ENCODE measurements around the gene C16orf96. TPM values are rescaled to one million over a fixed set of nuclear protein-coding genes. Genes with fewer than 3 reads are reported as not detected.
A peak's percentile ranks its signal among the peaks of the same experiment; 100 is the strongest.

The C16orf96 gene
- total RNA-seq, 1 donor from 2014 or later: not detected

DNA sequence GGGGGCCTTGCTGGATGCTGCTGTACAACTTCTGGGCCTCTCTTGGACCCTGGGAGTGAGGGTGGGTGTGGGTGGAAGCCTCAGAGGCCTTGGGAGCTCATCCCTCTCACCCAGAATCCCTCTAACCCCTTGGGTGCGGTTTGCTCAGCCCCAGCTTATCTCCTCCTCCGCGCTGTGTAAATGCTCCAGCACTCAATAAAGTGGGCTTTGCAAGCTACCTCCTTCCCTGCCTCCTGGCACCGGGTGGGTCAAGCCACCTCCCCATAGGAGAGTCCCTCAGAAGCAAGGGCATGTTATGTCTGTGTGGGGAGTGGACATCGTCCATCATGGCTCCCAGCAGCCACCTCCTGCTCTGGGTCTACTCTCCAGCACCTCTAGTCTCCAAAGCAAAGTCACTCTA is 46.0 kb upstream of the C16orf96 start:
- Histone ChIP-seq H3K27me3 (no peaks in the 10 kb centered on the region), H3K9me3 (no peaks in the 10 kb centered on the region), H3K36me3 (peaks cover 51 to 60% of the 10 kb centered on the region in 2 donors), H3K27ac (no peak overlapping the region), H3K4me3 (no peak overlapping the region), H3K4me1 (peaks cover 7 to 12% of the 10 kb centered on the region in 2 donors)
- no peak for DNase-seq (ENCODE audit: low spot score in 2 of 2)
- no peak for TF ChIP-seq CTCF (IDR thresholded peaks at IDR 0.05)
- intact Hi-C loops (cut with DNase I): no loop called here

DNA sequence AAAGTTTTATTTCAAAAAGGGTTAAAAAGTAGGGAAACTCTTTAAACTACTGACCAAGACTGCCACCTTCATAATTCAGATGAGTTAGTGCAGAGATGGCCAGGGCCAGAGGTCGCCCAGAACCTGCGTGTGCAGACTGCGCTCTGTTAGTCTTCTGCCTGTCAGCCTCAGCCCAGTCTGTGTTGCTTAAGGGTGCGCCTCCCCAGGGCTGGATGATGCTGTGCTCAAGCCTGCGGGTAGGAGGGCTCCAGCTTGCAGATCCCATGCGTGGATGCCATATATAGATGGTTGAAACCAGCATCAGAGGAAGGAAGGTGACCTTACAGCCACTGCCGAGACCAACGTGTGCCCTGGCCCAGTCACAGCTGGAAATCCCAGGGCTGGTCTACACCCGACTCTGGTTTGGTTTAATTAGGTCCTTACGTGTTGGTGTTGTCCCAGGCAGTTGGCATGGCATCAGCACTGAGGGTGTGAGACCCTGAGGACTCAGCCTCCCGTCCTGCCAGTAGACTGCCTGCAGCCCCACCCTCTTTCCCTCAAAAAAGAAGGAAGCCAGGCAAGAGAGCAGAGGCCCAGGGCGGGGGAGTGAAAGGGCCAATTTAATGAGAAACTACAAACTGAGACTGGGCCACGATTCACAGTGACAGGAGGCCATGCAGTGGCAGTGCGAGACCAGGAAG is 45.3 kb upstream of the C16orf96 start:
- no peak overlapping the region for H3K4me3 ChIP-seq
- no peak overlapping the region for H3K27ac ChIP-seq
- intact Hi-C loops (cut with DNase I): no loop called here
- peaks cover 7 to 14% of the 10 kb centered on the region in 2 donors for H3K4me1 ChIP-seq
- no peaks in the 10 kb centered on the region for H3K27me3 ChIP-seq
- TF ChIP-seq CTCF (IDR thresholded peaks at IDR 0.05): no peak
- no peak for DNase-seq (ENCODE audit: low spot score in 2 of 2)
- no peaks in the 10 kb centered on the region for H3K9me3 ChIP-seq
- peaks cover 51 to 56% of the 10 kb centered on the region in 2 donors for H3K36me3 ChIP-seq

- H3K27me3 ChIP-seq: no peaks in the 10 kb centered on the region
- peaks cover 51 to 56% of the 10 kb centered on the region in 2 donors for H3K36me3 ChIP-seq
- H3K9me3 ChIP-seq: no peaks in the 10 kb centered on the region
- H3K27ac ChIP-seq: no peak overlapping the region
- peak in 2 of 3 experiments; percentile 21 to 45 for TF ChIP-seq CTCF (IDR thresholded peaks at IDR 0.05)
- intact Hi-C loops (cut with DNase I): no loop called here
- peaks cover 7 to 14% of the 10 kb centered on the region in 2 donors for H3K4me1 ChIP-seq
- no peak overlapping the region for H3K4me3 ChIP-seq
- DNase-seq (ENCODE audit: low spot score in 2 of 2): no peak
Observed at GRCh38 chr16:4511441-4512082, 44.6 kb upstream of the C16orf96 start.

- Histone ChIP-seq H3K4me3 (no peak overlapping the region), H3K36me3 (peaks cover 47 to 50% of the 10 kb centered on the region in 2 donors), H3K27me3 (no peaks in the 10 kb centered on the region), H3K9me3 (no peaks in the 10 kb centered on the region), H3K27ac (no peak overlapping the region), H3K4me1 (peaks cover 7 to 14% of the 10 kb centered on the region in 2 donors)
- DNase-seq (ENCODE audit: low spot score in 2 of 2): no peak
- intact Hi-C loops (cut with DNase I): no loop called here
- TF ChIP-seq CTCF (IDR thresholded peaks at IDR 0.05): no peak
Observed at GRCh38 chr16:4512473-4512872, 43.7 kb upstream of the C16orf96 start.

DNA sequence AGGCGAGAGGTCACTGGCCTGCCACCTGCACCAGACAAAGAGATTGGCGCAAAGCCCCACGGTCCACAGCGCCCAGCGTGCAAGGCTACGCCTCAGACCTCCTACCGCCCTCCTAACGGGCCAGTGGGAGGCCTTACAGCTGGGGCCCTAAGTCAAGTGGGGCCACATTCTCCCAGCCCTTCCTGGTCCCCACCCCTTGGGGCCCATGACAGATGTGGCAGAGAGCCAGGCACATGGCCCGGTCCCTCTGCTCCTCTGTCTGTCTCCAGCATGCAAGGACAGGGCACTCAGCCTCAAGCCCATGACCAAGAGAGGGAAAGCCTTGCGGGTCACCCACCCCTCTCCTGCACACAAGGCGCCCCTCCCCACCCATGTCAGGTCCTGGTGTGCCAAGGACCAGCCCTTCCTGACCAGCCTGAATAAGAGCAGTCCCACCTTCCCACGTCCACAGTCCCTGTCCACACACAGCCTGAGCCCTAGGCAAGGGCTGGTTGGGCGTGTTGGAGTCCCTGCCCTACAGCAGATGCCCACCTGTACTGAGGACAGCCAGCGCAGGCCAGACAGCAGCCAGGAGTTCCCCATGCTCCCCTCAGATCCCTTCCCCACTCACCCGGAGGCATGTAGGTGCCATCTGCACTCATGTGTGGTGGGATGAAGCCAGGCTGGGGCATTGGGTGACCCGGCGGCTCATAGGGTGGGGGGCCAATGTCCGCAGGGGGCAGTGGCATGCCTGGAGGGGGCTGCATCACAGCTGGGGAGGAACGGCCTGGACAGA is 42.9 kb upstream of the C16orf96 start:
- TF ChIP-seq CTCF (IDR thresholded peaks at IDR 0.05): no peak
- H3K9me3 ChIP-seq: no peaks in the 10 kb centered on the region
- H3K4me1 ChIP-seq: peaks cover 7 to 14% of the 10 kb centered on the region in 2 donors
- no peak for DNase-seq (ENCODE audit: low spot score in 2 of 2)
- H3K27ac ChIP-seq: peak overlapping the region; percentile 66 to 71
- H3K36me3 ChIP-seq: peaks cover 39 to 42% of the 10 kb centered on the region in 2 donors
- intact Hi-C loops (cut with DNase I): no loop called here
- no peaks in the 10 kb centered on the region for H3K27me3 ChIP-seq
- no peak overlapping the region for H3K4me3 ChIP-seq
